ENCODE measurements around the gene PRRT1. TPM values are rescaled to one million over a fixed set of nuclear protein-coding genes. Genes with fewer than 3 reads are reported as not detected.

Gene PRRT1
- 88.8 and 97.9 TPM in 2 replicates for polyA plus RNA-seq

DNA sequence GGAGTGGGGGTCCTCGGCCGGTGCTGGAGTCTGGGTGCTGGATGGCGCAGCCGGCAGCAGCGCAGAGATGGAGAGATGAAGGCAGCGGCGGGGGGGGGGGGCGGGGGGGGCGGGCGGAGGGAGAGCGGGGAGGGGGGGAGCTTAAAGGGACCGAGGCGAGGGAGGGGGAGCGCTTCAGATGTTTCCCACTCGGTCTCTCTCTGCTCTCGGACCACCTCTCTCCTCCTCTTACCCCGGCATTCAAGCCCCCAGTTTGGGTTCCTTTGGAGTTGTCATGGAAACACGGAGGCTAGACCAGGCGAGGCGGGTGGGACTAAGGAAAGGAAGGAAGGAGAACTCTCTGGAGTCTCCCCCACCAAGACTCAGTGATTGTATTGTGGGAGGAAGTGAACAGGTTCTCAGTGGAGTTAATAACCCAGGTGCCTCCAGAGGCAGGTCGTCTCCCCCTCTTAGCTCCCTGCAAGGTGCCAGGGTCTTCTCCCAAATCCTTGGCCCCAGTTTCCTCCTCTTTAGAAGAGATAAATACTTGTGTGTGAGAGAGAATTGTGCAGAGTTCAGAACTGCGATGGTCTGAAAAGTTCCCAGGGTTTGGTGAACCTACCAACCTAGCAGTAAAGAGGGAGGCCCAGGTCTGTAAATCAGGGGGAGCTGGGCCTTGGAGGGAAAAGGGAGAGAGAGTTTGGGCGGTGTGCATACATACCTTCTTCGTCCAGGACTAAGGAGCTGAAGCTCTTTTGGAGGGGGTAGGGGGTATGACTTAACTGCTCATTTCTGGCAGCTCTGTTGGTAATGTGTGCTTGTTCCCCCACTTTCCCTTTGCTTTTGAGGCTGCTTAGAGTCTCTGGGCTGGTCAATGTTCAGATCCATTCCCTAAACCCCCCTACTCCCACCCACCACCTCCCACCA lies at the start of gene PRRT1:
TSS of gene PRRT1 (minus strand) at position 77 of the 906 bp plus-strand sequence. CDS start 112 bp downstream, outside the sequence.

DNA sequence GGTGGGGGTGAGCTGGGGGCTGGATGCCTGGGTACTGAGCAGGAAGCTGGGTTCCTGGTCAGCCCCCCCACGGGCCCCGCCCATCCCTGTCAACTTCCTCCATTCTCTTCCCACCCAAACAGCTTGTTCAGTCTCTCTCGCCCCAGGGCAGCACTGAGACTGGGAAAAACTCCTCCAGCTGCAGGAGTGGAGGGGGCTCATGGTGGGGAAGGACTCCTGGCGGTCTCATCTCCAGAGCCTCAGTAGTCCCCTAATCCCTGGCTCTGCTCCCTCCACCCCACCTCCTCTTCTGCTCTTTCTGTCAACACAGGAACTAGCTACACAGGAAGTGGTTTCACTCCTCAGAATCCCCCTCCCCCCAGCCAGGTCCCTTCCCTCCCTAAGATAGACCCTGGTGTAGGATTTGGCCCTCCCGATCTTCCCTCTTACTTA lies 40.9 kb upstream of the PRRT1 start, which contains the start of gene GPSM3:
TSS of gene GPSM3 (minus strand) at position 36 of the 432 bp plus-strand sequence. CDS start 130 bp downstream, outside the sequence.

DNA sequence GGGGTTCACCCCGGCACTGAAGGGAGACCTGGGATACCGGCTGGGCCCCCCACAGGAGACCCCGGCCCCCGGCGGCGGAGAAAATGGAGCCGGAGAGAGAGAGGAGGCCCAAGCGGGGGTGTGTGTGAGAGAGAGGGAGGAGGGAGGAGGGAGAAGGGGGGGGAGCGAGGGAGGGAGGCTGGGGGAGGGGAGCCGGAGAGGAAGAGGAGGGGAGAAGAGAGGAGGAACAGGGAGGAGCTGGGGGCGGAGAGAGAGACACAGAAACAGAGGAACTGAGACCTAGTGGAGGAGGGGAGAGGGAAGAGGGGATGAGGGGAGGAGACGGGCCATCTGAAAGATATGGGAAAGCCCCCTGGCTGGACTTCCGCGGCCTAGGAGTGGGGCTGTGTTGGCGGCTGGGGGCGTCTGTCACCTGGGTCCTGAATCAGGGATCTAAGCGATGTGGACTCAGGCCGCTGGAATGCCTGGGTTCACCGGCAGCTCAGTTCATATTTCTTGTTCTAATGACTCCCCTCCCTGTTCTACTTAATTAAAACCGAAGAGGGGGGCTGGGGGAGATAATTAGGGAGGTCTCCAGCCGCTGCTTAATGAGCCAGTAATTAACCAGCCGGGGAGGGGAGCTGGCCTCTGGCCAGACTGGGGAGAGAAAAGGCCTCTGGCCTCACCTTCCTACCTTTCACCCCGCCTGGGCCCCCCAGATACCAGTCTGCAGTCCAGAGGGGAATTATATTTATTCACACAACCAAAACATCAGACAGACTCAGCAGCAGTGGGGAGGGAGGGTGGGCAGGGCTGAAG lies 38.5 kb upstream of the PRRT1 start, which contains the start of gene PBX2:
TSS of gene PBX2 (minus strand) at position 149 of the 798 bp plus-strand sequence. CDS start 287 bp downstream, outside the sequence.

DNA sequence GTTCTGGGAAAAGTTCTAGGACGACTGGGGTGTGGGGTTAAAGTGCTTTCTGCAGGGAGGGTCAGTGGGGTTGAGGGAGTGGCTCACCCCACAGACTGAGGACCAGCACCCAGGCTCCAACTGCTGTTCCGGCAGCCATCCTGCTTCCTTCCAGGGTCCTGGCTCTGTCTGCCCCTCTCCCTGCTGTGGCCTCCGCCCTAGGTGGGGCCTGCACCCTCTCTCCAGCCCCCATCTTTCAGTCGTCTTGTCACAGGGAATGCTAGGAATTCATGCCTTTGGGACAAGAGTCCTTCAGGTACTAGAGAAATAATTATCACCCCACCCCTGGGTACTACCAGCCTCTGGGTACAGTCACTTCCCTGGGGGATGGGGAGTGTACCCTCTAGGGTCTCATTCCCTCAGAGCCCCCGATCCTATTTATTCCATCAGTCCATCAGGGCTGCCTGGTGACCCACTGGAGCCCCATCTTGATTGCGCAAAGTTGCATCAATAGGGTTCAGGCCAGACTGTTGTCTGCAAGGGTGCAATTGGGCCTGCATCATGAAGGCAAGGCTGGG lies 32.4 kb upstream of the PRRT1 start, which contains the start of gene AGER:
TSS of gene AGER (minus strand) at position 170 of the 557 bp plus-strand sequence. CDS start at position 139, 31 bp downstream.

DNA sequence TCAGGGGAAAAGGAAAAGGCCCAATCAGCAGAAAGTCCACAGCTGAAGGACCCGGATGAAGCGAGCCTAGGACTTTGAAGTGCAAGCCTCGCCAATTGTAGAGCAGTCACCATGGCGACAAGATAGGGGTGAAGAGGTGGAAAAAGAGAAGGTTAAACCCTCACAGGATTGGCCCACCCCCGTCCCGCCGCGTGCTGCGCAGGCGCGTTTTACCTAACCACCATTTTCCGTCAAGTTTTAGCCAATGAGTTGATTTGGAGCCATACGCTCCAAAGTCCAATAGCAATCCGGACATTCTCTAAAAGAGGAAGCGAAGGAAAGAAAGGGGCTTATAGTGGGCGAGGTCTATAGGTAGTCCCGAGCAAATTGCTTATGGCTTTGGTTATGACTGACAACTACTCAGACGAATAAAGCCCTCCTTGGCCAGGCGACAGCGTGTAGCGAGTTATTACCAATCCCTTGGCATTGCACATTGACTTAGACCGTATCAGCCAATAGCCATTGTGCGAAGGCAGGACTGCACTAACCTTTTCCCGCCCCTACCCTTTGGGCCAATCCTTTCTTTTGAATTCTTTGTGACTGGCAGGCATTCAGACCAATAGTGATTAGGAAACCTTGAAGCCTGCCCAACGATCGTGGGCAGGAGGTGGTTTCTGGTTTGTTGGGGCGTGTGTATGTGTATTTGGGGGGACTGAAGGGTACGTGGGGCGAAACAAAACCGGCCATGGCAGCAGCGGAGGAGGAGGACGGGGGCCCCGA lies 26.2 kb upstream of the PRRT1 start, which contains the start of gene RNF5:
TSS of gene RNF5 (plus strand) at position 618 of the 759 bp plus-strand sequence. CDS start at position 725, 107 bp downstream.

DNA sequence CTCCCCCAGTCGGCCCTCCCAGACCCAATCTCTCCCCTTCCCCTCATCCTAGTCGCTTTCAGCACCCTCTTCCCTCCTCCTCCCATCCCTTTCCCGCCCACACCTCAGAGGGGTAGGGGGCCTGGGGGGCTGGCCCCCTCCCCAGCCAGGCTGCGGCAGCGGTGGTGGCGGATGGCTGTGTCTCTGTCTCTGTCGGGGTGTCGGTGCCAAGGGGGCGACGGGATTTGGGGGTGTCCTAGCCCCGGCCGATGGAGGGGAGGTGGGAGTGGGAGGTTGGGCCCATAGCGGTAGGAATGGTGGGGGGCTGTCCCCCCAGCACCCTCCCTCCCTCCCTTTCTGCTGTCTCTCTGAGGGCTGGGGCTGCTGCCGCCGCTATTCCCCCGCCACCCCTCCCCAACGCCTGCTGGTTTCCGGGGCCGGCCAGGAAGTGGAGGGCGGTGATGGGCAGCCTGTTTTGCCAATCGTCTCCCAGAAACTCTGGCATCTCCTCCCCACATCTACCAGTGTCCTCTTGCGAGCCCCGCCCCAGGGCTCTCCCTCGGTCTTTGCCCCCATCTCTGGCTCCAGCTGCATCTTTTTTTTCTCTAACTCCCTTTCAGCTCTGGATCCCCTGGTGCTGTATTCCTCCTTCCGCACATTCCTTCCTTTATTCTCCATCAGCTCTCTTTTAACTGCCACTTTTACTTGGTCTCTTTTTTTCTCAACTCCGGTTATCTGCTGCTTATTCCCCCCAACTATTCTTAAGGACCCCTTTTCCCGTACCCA lies 24.2 kb upstream of the PRRT1 start, which contains the start of gene AGPAT1:
TSS of gene AGPAT1 (minus strand) at position 374 of the 765 bp plus-strand sequence. CDS start 4,588 bp downstream, outside the sequence.

DNA sequence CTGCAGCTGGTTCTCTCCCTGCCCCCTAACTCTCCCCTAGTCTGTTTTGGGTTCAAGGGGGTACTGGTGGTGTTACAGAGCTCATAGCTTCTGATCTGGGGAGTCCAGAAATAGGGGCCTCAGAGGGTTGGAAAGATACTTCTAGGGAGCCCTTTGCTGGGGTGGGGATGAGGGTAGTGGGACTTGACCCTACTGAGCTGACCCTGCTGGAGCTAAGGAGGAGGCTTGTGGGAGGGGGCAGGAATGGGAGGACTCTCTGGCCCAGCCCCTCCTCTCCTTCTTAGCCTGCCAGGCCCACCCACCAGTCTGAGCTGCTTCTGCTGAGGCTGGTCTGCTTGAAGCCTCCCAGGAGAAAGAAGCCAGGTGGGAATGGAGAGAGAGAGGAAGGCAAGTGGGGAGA lies 12.6 kb upstream of the PRRT1 start, which contains the start of gene EGFL8:
TSS of gene EGFL8 (plus strand) at position 301 of the 400 bp plus-strand sequence. CDS start 1,571 bp downstream, outside the sequence.

DNA sequence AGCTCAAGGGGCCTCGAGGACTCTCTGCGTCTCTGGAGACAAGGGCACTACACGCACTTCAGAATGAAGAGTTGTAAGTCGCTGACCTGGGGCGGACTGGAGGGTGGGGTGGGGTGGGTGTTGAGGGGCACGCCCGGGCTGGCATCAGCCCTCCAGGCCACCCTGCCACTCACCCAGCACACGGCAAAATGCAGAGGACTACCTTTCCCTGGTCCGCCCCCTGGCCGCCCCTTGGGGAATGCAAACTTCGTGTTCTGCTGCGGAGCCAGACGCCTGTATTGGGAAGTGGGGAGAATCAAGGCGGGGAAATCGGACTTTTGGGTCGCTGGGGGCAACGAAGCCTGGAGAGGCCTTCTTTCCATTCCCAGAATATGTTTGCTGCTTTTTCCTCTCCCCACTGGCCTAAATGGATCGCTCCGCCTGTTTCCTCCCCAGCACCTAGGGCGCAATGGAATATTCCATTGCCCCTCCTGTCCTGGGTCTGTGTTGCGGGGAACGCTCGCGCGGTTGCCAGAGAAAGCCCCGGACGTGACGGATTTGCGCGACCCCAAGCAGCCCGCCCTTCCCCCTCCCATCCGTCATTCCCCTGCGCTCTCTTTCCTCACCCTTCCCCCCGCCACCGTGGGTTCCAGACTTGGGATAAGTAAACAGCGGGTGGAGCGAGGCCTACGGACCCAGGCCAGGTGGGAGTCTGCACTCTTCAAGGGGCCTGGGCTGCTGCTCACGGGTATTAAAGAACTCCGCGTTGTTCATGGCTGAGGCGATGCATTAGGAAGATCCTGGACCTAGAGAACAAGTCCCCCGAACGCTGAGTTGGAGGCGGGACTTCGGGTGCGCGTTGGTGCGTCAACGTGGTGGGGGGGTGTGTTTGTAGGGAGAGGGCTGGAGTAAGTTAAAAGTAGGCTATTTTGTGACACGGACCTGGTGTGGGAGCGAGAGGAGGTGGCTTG lies 2.1 kb upstream of the PRRT1 start, which contains the start of gene PPT2:
TSS of gene PPT2 (plus strand) at position 578 of the 950 bp plus-strand sequence. CDS start 454 bp downstream, outside the sequence.

DNA sequence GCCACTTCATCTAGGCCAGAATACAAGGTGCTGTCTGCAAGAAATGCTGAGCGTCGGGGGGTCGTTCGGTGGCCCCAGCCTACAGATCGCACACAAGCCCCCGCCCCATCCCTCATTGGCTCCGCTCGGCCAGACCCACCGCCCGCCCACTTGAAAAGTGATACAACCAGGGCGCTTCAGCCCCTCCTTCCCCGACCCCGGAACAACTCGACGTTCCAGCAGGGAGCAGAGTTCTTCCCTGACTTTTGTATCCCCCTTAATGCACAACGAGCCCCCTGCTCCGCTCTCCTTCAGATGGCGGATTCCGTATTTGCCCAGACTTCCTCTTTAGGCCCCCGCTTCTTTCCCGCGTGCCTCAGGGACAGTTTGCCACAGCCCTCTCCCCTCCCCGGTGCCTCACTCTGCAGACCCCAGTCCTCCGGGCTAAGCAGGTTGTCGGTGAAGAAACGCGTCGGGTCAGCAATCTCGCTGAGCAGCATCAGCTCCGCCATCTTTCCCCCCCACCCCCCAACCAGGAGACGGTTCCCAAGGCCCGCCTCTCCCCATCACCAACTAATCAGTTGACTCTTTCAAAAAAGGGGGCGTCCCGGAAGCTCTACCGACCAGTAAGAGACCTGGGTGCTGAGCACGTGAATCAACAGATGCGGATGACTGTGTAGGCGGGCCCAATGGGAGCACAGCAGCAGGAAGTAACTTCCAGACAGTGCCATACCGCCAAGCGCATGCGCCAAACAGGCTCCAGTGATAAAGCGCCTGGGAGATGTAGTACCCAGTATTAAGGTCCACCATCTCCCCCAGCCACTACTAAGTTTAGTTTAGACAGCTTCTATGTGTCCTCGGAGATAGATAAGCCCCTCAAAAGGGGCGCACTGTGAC lies 23.8 kb downstream of the PRRT1 start, which contains the start of gene ATF6B:
TSS of gene ATF6B (minus strand) at position 530 of the 876 bp plus-strand sequence. CDS start at position 491, 39 bp downstream.

DNA sequence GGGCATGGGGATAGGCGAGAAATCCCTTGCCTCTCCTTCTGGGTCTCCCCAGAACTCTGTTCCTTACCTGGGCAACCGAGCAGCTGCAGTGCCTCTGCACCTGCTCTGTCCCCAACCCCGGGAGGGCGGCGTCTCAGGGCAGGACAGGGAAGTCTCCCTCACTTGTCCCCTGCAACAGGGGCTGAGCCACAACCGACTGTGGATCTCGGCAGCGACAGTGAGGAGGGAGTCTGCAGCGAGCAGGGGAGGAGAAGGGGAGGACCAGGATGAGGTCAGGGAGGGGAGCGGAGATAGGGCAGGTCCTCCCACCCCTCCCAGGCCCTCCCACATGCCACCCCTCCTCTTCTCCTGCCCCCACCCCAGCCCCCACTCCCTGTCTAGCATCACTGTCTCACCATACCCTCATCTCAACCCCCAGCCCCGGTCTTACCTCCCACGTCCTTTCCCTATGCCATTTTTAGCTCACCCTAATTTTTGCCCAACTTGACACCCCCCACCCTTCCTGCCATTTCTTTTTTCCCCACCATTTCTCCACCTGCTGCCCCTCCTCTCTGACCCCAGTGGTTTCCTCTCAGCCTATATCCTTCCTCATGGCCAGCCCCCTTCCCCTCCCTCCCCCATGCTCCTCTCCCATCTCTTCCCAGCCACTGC lies 42.5 kb downstream of the PRRT1 start, which contains the start of gene TNXB:
TSS of gene TNXB (minus strand) at position 225 of the 651 bp plus-strand sequence. CDS start 11,140 bp downstream, outside the sequence.

Other genes starting within 250 kb of the PRRT1 start
- gene ZBTB12, start 249.9 kb downstream of the PRRT1 start, polyA plus RNA-seq = not detected in 2 replicates
- 1.2 TPM in 1 of 2 replicates, not detected in the other for gene C2, start 224.2 kb downstream of the PRRT1 start, polyA plus RNA-seq
- gene CFB, start 205.8 kb downstream of the PRRT1 start, polyA plus RNA-seq = 0.34 TPM in 1 of 2 replicates, not detected in the other
- gene NELFE, start 193.0 kb downstream of the PRRT1 start, polyA plus RNA-seq = 18.1 and 30.7 TPM in 2 replicates
- 8.0 and 11.7 TPM in 2 replicates for gene SKIC2, start 192.8 kb downstream of the PRRT1 start, polyA plus RNA-seq
- gene DXO, start 179.8 kb downstream of the PRRT1 start, polyA plus RNA-seq = 9.6 and 21.2 TPM in 2 replicates
- gene C4A, start 169.9 kb downstream of the PRRT1 start, polyA plus RNA-seq = not detected in 2 replicates
- not detected in 2 replicates for gene C4B, start 137.1 kb downstream of the PRRT1 start, polyA plus RNA-seq
- gene CYP21A2, start 113.5 kb downstream of the PRRT1 start, polyA plus RNA-seq = 0.20 TPM in 1 of 2 replicates, not detected in the other
- gene TNXB, start 42.6 kb downstream of the PRRT1 start, polyA plus RNA-seq = not detected in 2 replicates
- gene ATF6B, start 23.7 kb downstream of the PRRT1 start, polyA plus RNA-seq = 3.4 and 9.6 TPM in 2 replicates
- 0.77 and 1.8 TPM in 2 replicates for gene FKBPL, start 21.7 kb downstream of the PRRT1 start, polyA plus RNA-seq
- 16.8 and 18.7 TPM in 2 replicates for gene PPT2, start 2.2 kb upstream of the PRRT1 start, polyA plus RNA-seq
- gene EGFL8, start 12.7 kb upstream of the PRRT1 start, polyA plus RNA-seq = 2.5 and 3.6 TPM in 2 replicates
- 18.3 and 18.5 TPM in 2 replicates for gene AGPAT1, start 24.1 kb upstream of the PRRT1 start, polyA plus RNA-seq
- gene RNF5, start 26.5 kb upstream of the PRRT1 start, polyA plus RNA-seq = 34.7 and 42.0 TPM in 2 replicates
- not detected in 2 replicates for gene AGER, start 32.3 kb upstream of the PRRT1 start, polyA plus RNA-seq
- gene PBX2, start 38.3 kb upstream of the PRRT1 start, polyA plus RNA-seq = 0.55 TPM in 1 of 2 replicates, not detected in the other
- gene GPSM3, start 40.7 kb upstream of the PRRT1 start, polyA plus RNA-seq = not detected in 2 replicates
- gene NOTCH4, start 72.1 kb upstream of the PRRT1 start, polyA plus RNA-seq = 1.3 and 2.2 TPM in 2 replicates
- gene TSBP1, start 220.0 kb upstream of the PRRT1 start, polyA plus RNA-seq = not detected in 2 replicates